ENCODE measurements around the gene GTF2IRD1.

- TF ChIP-seq CTCF (IDR thresholded peaks at IDR 0.05) (no peak), POLR2AphosphoS5 (IDR thresholded peaks at IDR 0.05; ENCODE audit: low read depth, low read length) (no peak), SIN3A (IDR thresholded peaks at IDR 0.05; ENCODE audit: borderline replicate concordance, insufficient read depth, low read depth, low read length) (no peak)
These were observed 113.6 kb downstream of the GTF2IRD1 start for GRCh38 chr7:74567318-74567668.
